ENCODE data around the gene ZNF609.

DNA sequence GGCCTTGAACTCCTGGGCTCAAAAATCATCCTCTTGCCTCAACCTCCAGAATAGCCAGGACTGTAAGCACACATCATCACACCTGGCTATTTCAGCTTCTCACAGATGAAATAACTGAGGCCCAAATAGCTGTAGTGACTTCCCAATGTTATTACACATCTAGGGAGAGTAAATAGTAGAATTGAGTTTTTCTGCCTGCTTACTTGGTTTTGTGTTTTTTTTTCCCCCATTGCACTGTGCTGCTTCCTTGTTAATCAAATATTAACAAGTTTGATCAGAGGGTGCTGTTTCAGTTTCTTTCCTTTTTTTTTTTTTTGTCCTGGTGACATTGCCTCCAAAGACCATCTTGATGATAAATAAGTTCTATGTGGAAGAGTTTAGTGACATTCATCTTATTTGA, 23.4 kb downstream of the ZNF609 start:
- TF ChIP-seq, protein P1, sequence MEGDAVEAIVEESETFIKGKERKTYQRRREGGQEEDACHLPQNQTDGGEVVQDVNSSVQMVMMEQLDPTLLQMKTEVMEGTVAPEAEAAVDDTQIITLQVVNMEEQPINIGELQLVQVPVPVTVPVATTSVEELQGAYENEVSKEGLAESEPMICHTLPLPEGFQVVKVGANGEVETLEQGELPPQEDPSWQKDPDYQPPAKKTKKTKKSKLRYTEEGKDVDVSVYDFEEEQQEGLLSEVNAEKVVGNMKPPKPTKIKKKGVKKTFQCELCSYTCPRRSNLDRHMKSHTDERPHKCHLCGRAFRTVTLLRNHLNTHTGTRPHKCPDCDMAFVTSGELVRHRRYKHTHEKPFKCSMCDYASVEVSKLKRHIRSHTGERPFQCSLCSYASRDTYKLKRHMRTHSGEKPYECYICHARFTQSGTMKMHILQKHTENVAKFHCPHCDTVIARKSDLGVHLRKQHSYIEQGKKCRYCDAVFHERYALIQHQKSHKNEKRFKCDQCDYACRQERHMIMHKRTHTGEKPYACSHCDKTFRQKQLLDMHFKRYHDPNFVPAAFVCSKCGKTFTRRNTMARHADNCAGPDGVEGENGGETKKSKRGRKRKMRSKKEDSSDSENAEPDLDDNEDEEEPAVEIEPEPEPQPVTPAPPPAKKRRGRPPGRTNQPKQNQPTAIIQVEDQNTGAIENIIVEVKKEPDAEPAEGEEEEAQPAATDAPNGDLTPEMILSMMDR (IDR thresholded peaks at IDR 0.05), result no peak
- TF ChIP-seq POLR2A (IDR thresholded peaks at IDR 0.05), result no peak
